ENCODE data around the gene ZFP37. TPM values are rescaled to one million over a fixed set of nuclear protein-coding genes. Genes with fewer than 3 reads are reported as not detected.

ZFP37 gene
- polyA plus RNA-seq, 1 of the 3 experiments (the other 2 are of a cell fraction), result 0.58 TPM

DNA sequence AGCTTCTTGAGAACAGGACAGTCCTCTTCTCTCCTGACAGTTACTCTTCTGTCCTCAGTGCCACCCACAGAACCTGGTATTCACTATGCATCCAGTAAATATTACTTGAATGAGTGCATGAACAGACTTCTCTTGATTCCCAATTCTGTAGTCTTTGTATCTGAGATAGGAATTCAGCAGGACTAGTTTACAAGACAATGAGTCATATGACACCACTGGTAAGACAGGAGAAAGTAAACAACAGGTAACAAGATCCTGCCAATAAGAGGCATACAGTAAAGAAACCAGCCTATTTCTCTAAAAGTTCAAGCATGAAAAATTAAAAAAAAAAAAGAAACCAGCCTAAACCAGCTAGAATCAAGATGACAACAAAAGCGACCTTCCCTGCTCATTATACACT is 50.7 kb downstream of the ZFP37 start:
- 0 out of 2 replicates have a peak, but pooled peaks cover 11% of the 10 kb centered on the region for H3K9me3 ChIP-seq
- H2AFZ ChIP-seq (ENCODE audit: low read depth), result no peak overlapping the region
- no peak overlapping the region for H3K9ac ChIP-seq
- ChIA-PET POLR2A (no interaction called here), CTCF (interaction anchor here (1.5 kb wide), 1 partner anchor 35 kb away, joined by 5 read pairs; no protein-coding TSS in a partner anchor)
- no peak overlapping the region for H3K27ac ChIP-seq (ENCODE audit: low read depth in 2 of 2, low read length in 1 of 2)
- no peaks in the 10 kb centered on the region for H3F3A ChIP-seq (replicated peaks; ENCODE audit: insufficient read depth)
- DNase-seq, result no peak
- WGBS (ENCODE audit: low lambda C conversion rate), result 13% methylated on average over 1 of the region's 1 CpG
- no peaks in the 10 kb centered on the region for H3K27me3 ChIP-seq (ENCODE audit: insufficient read depth)
- H3K36me3 ChIP-seq (replicated peaks in 1 of 2; ENCODE audit: control insufficient read depth in 1 of 2, insufficient read depth in 2 of 2, low read length in 1 of 2), result peaks cover 0 to 7% of the 10 kb centered on the region in 2 experiments
- no peaks in the 10 kb centered on the region for H3K79me2 ChIP-seq (ENCODE audit: insufficient read depth)
- H3K4me2 ChIP-seq, result no peak overlapping the region
- H3K9me2 ChIP-seq, result no peaks in the 10 kb centered on the region
- no peaks in the 10 kb centered on the region for H4K20me1 ChIP-seq (ENCODE audit: insufficient read depth)
- no peaks in the 10 kb centered on the region for H3K4me1 ChIP-seq (ENCODE audit: control insufficient read depth in 1 of 2, insufficient read depth in 2 of 2, low read depth in 1 of 2, low read length in 1 of 2)
- TF ChIP-seq, protein P1, sequence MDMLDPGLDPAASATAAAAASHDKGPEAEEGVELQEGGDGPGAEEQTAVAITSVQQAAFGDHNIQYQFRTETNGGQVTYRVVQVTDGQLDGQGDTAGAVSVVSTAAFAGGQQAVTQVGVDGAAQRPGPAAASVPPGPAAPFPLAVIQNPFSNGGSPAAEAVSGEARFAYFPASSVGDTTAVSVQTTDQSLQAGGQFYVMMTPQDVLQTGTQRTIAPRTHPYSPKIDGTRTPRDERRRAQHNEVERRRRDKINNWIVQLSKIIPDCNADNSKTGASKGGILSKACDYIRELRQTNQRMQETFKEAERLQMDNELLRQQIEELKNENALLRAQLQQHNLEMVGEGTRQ (IDR thresholded peaks at IDR 0.05; ENCODE audit: borderline replicate concordance, low read depth, low read length), result no peak
- TF ChIP-seq, protein P2, sequence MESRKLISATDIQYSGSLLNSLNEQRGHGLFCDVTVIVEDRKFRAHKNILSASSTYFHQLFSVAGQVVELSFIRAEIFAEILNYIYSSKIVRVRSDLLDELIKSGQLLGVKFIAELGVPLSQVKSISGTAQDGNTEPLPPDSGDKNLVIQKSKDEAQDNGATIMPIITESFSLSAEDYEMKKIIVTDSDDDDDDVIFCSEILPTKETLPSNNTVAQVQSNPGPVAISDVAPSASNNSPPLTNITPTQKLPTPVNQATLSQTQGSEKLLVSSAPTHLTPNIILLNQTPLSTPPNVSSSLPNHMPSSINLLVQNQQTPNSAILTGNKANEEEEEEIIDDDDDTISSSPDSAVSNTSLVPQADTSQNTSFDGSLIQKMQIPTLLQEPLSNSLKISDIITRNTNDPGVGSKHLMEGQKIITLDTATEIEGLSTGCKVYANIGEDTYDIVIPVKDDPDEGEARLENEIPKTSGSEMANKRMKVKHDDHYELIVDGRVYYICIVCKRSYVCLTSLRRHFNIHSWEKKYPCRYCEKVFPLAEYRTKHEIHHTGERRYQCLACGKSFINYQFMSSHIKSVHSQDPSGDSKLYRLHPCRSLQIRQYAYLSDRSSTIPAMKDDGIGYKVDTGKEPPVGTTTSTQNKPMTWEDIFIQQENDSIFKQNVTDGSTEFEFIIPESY (IDR thresholded peaks at IDR 0.05; ENCODE audit: borderline replicate concordance, low read depth), result no peak
- no peak for TF ChIP-seq FOXM1 (IDR thresholded peaks at IDR 0.05; ENCODE audit: low read depth)
- TF ChIP-seq, protein P3, sequence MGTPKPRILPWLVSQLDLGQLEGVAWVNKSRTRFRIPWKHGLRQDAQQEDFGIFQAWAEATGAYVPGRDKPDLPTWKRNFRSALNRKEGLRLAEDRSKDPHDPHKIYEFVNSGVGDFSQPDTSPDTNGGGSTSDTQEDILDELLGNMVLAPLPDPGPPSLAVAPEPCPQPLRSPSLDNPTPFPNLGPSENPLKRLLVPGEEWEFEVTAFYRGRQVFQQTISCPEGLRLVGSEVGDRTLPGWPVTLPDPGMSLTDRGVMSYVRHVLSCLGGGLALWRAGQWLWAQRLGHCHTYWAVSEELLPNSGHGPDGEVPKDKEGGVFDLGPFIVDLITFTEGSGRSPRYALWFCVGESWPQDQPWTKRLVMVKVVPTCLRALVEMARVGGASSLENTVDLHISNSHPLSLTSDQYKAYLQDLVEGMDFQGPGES (IDR thresholded peaks at IDR 0.05; ENCODE audit: low read depth, low read length), result no peak
- no peak for TF ChIP-seq SMC3 (IDR thresholded peaks at IDR 0.05; ENCODE audit: low read depth, low read length)
- TF ChIP-seq RAD21 (IDR thresholded peaks at IDR 0.05; ENCODE audit: low read length), result no peak
- no peak for TF ChIP-seq MEF2A (IDR thresholded peaks at IDR 0.05; ENCODE audit: borderline replicate concordance, low read depth)
- TF ChIP-seq RXRA (IDR thresholded peaks at IDR 0.05; ENCODE audit: borderline replicate concordance, low read depth), result no peak
- TF ChIP-seq, protein P4, sequence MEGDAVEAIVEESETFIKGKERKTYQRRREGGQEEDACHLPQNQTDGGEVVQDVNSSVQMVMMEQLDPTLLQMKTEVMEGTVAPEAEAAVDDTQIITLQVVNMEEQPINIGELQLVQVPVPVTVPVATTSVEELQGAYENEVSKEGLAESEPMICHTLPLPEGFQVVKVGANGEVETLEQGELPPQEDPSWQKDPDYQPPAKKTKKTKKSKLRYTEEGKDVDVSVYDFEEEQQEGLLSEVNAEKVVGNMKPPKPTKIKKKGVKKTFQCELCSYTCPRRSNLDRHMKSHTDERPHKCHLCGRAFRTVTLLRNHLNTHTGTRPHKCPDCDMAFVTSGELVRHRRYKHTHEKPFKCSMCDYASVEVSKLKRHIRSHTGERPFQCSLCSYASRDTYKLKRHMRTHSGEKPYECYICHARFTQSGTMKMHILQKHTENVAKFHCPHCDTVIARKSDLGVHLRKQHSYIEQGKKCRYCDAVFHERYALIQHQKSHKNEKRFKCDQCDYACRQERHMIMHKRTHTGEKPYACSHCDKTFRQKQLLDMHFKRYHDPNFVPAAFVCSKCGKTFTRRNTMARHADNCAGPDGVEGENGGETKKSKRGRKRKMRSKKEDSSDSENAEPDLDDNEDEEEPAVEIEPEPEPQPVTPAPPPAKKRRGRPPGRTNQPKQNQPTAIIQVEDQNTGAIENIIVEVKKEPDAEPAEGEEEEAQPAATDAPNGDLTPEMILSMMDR (IDR thresholded peaks at IDR 0.05), result no peak
- no peak for TF ChIP-seq EZH2phosphoT487 (IDR thresholded peaks at IDR 0.05; ENCODE audit: borderline replicate concordance, low read depth)
- TF ChIP-seq, protein P5, sequence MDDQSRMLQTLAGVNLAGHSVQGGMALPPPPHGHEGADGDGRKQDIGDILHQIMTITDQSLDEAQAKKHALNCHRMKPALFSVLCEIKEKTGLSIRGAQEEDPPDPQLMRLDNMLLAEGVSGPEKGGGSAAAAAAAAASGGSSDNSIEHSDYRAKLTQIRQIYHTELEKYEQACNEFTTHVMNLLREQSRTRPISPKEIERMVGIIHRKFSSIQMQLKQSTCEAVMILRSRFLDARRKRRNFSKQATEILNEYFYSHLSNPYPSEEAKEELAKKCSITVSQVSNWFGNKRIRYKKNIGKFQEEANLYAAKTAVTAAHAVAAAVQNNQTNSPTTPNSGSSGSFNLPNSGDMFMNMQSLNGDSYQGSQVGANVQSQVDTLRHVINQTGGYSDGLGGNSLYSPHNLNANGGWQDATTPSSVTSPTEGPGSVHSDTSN (IDR thresholded peaks at IDR 0.05), result no peak
- no peak for TF ChIP-seq NRF1 (IDR thresholded peaks at IDR 0.05; ENCODE audit: low read depth, low read length)
- no peak for TF ChIP-seq RCOR1 (IDR thresholded peaks at IDR 0.05; ENCODE audit: low read length)
- TF ChIP-seq RFX5 (IDR thresholded peaks at IDR 0.05; ENCODE audit: low read length), result no peak
- TF ChIP-seq GABPA (IDR thresholded peaks at IDR 0.05; ENCODE audit: low read depth), result no peak
- TF ChIP-seq MXI1 (IDR thresholded peaks at IDR 0.05; ENCODE audit: low read depth, low read length), result no peak
- H3K4me3 ChIP-seq (ENCODE audit: low read depth in 2 of 2, low read length in 1 of 2), result no peak overlapping the region

Data from SK-N-SH (cell line).